Caco-2 (cell line): ENCODE measurements around the gene KCNK16. TPM values are rescaled to one million over a fixed set of nuclear protein-coding genes. Genes with fewer than 3 reads are reported as not detected.

Source experiments
- BruUV-seq: library from RNA; stranded (reverse); fragments of 400-500 nt; replicated peaks from 2 replicates; lab custom pipeline; 2021; lab: Mats Ljungman, UMichigan
- CTCF ChIA-PET: fragments of 300-600 bp; sonication (Branson Sonifier 250); formaldehyde crosslinking; loops from one replicate; lab custom pipeline; 2022; ENCODE audit warnings: antibody characterized with exemption; lab: Charles Lee
- POLR2A ChIA-PET: fragments of 300-600 bp; sonication (Branson Sonifier 250); formaldehyde crosslinking; loops from one replicate; lab custom pipeline; 2022; ENCODE audit warnings: antibody characterized with exemption; lab: Charles Lee
- DNase-seq, 2 experiments: peaks; one replicate each; pipeline versions ENCODE4 v3.0.0 to v3.0.0-alpha.2; 2020 to 2022
- H3K27me3 ChIP-seq: replicated peaks from 2 replicates; pipeline ENCODE4 v1.6.0; 2011; ENCODE audit warnings: low read length; ENCODE audit not compliant: control insufficient read depth, insufficient read depth
- H3K36me3 ChIP-seq: 2 replicates; pipeline ENCODE4 v1.5.1; 2011; ENCODE audit warnings: low read length; ENCODE audit not compliant: control insufficient read depth, insufficient read depth
- H3K4me1 ChIP-seq: fragments of 250-450 bp; sonication (Bioruptor Pico); 2 replicates; pipeline ENCODE4 v1.5.1; 2020; ENCODE audit warnings: mild to moderate bottlenecking
- H3K4me3 ChIP-seq: 2 replicates; pipeline ENCODE4 v1.5.1; 2011; ENCODE audit warnings: low read depth, mild to moderate bottlenecking, control low read depth, low read length
- H3K9me3 ChIP-seq: fragments of 250-450 bp; sonication (Bioruptor Pico); 2 replicates; pipeline ENCODE4 v1.5.1; 2020; ENCODE audit warnings: mild to moderate bottlenecking, moderate library complexity
- H3K27ac Mint-ChIP-seq: one replicate; pipeline ENCODE4 v1.8.0; 2022; ENCODE audit warnings: mixed read lengths; ENCODE audit not compliant: unreplicated experiment
- H3K27me3 Mint-ChIP-seq: one replicate; pipeline ENCODE4 v1.8.0; 2022; ENCODE audit warnings: mixed read lengths; ENCODE audit not compliant: insufficient read depth, unreplicated experiment
- H3K36me3 Mint-ChIP-seq: one replicate; pipeline ENCODE4 v1.8.0; 2022; ENCODE audit warnings: mild to moderate bottlenecking, mixed read lengths; ENCODE audit not compliant: insufficient read depth, unreplicated experiment
- H3K4me1 Mint-ChIP-seq: one replicate; pipeline ENCODE4 v1.8.0; 2022; ENCODE audit warnings: low read depth, mixed read lengths; ENCODE audit not compliant: unreplicated experiment
- H3K4me3 Mint-ChIP-seq: one replicate; pipeline ENCODE4 v1.8.0; 2022; ENCODE audit warnings: mild to moderate bottlenecking, moderate library complexity, mixed read lengths; ENCODE audit not compliant: unreplicated experiment
- H3K9me3 Mint-ChIP-seq: one replicate; pipeline ENCODE4 v1.8.0; 2022; ENCODE audit warnings: mixed read lengths; ENCODE audit not compliant: unreplicated experiment
- intact Hi-C: fragments of 100-400 bp; cut with micrococcal nuclease; formaldehyde crosslinking; loops from one replicate; pipeline ENCODE4 v1.10.0; 2022; ENCODE audit not compliant: unreplicated experiment
- total RNA-seq: library from RNA; stranded (reverse); gene quantifications from 2 replicates; pipeline ENCODE4 v1.2.3, GENCODE V29; 2022
- TF ChIP-seq, protein P1 (sequence below), 2 experiments: fragments of 200-600 bp in 1 of 2; IDR thresholded peaks; 1 replicate in 1 of 2; 2 replicates in 1 of 2; pipeline versions ENCODE4 v1.5.1 to v1.8.0; 2011 to 2022; ENCODE audit warnings: antibody characterized with exemption in 1 of 2, control low read depth in 1 of 2, inconsistent platforms in 1 of 2, low read depth in 1 of 2, low read length in 1 of 2, mild to moderate bottlenecking in 1 of 2, moderate library complexity in 1 of 2; ENCODE audit not compliant: insufficient read depth in 1 of 2, severe bottlenecking in 1 of 2, unreplicated experiment in 1 of 2

Gene KCNK16
- total RNA-seq, 1 experiment from 2014 or later: not detected

GRCh38 chr6:39282774-39283173 is 39.7 kb downstream of the KCNK16 start:
- Mint-ChIP-seq H3K27me3 (no peaks in the 10 kb centered on the region), H3K9me3 (peaks cover 3% of the 10 kb centered on the region), H3K4me1 (peaks cover 4% of the 10 kb centered on the region)

DNA sequence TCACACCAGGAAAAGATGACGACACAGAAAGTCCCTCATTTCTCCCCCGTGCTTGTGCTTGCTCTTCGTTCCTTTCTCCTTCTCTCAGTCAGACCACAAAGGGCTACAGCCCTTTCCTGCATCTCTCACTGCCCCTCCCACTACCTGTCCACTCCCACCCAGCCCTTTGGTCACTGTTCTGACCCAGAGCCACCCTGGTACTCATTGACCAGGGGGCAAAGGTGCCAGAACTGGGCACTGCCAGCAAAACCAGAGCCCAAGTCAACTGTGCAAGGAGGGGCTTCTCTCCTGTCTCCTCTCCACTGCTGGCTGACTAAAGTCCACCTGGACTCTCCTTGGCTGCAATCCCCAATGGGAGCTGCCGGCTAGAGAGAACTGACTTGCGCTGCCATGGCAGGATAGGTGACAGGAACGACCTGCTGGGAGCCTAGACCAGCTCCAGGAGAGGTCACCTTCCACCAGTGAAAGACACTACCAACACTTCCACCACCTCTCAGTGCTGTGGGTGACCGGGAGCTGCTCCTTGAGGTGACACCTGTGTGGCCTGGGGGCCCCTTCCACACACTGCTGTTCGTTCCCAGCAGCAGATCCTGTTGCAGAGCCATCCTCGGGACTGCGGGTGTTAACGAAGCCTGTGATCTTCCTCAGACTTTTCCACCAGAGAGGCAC is 41.1 kb downstream of the KCNK16 start:
- TF ChIP-seq, protein P1, sequence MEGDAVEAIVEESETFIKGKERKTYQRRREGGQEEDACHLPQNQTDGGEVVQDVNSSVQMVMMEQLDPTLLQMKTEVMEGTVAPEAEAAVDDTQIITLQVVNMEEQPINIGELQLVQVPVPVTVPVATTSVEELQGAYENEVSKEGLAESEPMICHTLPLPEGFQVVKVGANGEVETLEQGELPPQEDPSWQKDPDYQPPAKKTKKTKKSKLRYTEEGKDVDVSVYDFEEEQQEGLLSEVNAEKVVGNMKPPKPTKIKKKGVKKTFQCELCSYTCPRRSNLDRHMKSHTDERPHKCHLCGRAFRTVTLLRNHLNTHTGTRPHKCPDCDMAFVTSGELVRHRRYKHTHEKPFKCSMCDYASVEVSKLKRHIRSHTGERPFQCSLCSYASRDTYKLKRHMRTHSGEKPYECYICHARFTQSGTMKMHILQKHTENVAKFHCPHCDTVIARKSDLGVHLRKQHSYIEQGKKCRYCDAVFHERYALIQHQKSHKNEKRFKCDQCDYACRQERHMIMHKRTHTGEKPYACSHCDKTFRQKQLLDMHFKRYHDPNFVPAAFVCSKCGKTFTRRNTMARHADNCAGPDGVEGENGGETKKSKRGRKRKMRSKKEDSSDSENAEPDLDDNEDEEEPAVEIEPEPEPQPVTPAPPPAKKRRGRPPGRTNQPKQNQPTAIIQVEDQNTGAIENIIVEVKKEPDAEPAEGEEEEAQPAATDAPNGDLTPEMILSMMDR (IDR thresholded peaks at IDR 0.05; ENCODE audit: insufficient read depth in 1 of 2, low read depth in 1 of 2, low read length in 1 of 2, severe bottlenecking in 1 of 2, unreplicated experiment in 1 of 2): no peak
- CTCF ChIA-PET: interaction anchor here (1.3 kb wide), 1 partner anchor 21 kb away, joined by 6 read pairs; no protein-coding TSS in a partner anchor
- Mint-ChIP-seq H3K4me1 (peaks cover 14% of the 10 kb centered on the region), H3K27ac (no peak overlapping the region), H3K9me3 (no peaks in the 10 kb centered on the region), H3K4me3 (no peak overlapping the region), H3K36me3 (no peaks in the 10 kb centered on the region), H3K27me3 (no peaks in the 10 kb centered on the region)
- Histone ChIP-seq H3K4me3 (no peak overlapping the region), H3K9me3 (no peaks in the 10 kb centered on the region), H3K36me3 (no peaks in the 10 kb centered on the region), H3K27me3 (no peaks in the 10 kb centered on the region), H3K4me1 (peaks cover 10% of the 10 kb centered on the region)
- no TSS peak for BruUV-seq
- no peak for DNase-seq
- intact Hi-C loops: no loop called here
- POLR2A ChIA-PET: no interaction called here

More at GRCh38 chr6:39282774-39283173, 39.7 kb downstream of the KCNK16 start:
- no peaks in the 10 kb centered on the region for H3K27me3 ChIP-seq
- H3K4me1 ChIP-seq: peaks cover 10% of the 10 kb centered on the region
- no peaks in the 10 kb centered on the region for H3K9me3 ChIP-seq
- intact Hi-C loops: no loop called here
- no TSS peak for BruUV-seq
- no peaks in the 10 kb centered on the region for H3K36me3 Mint-ChIP-seq
- no peak overlapping the region for H3K4me3 ChIP-seq
- no peak for DNase-seq
- H3K36me3 ChIP-seq: no peaks in the 10 kb centered on the region
- ChIA-PET CTCF (no interaction called here), POLR2A (no interaction called here)
- H3K27ac Mint-ChIP-seq: no peak overlapping the region
- TF ChIP-seq, protein P1 (IDR thresholded peaks at IDR 0.05; ENCODE audit: insufficient read depth in 1 of 2, low read depth in 1 of 2, low read length in 1 of 2, severe bottlenecking in 1 of 2, unreplicated experiment in 1 of 2): no peak
- no peak overlapping the region for H3K4me3 Mint-ChIP-seq

GRCh38 chr6:39280247-39280731 is 42.2 kb downstream of the KCNK16 start:
- Mint-ChIP-seq H3K27ac (peak overlapping the region; percentile 66), H3K9me3 (no peaks in the 10 kb centered on the region), H3K4me1 (peaks cover 16% of the 10 kb centered on the region), H3K36me3 (no peaks in the 10 kb centered on the region), H3K4me3 (no peak overlapping the region), H3K27me3 (no peaks in the 10 kb centered on the region)
- intact Hi-C loops: no loop called here
- Histone ChIP-seq H3K4me1 (peaks cover 10% of the 10 kb centered on the region), H3K4me3 (no peak overlapping the region), H3K27me3 (no peaks in the 10 kb centered on the region), H3K9me3 (no peaks in the 10 kb centered on the region), H3K36me3 (no peaks in the 10 kb centered on the region)
- CTCF ChIA-PET: interaction anchor here (1.3 kb wide), 1 partner anchor 22 kb away, joined by 6 read pairs; no protein-coding TSS in a partner anchor
- TF ChIP-seq, protein P1 (IDR thresholded peaks at IDR 0.05; ENCODE audit: insufficient read depth in 1 of 2, low read depth in 1 of 2, low read length in 1 of 2, severe bottlenecking in 1 of 2, unreplicated experiment in 1 of 2): no peak
- no peak for DNase-seq
- POLR2A ChIA-PET: interaction anchor here (0.6 kb wide), 1 partner anchor 107 kb away, joined by 3 read pairs; no protein-coding TSS in a partner anchor
- BruUV-seq: no TSS peak
